Testis (tissue), 3 donors: ENCODE measurements around the gene GALNT9. TPM values are rescaled to one million over a fixed set of nuclear protein-coding genes. Genes with fewer than 3 reads are reported as not detected.

ENCODE experiments used
- DNase-seq: peaks from one replicate; pipeline ENCODE4 v3.0.0-alpha.2; 2019
- H3K27ac ChIP-seq, 2 donors: fragments of 200-600 bp; sonication (generic); one replicate each; pipeline ENCODE4 v1.5.1; 2019
- H3K27me3 ChIP-seq: fragments of 200-600 bp; sonication (generic); one replicate; pipeline ENCODE4 v1.5.1; 2019
- H3K36me3 ChIP-seq: fragments of 200-600 bp; sonication (generic); one replicate; pipeline ENCODE4 v1.5.1; 2017; ENCODE audit warnings: low read depth; ENCODE audit errors: missing control alignments
- H3K4me1 ChIP-seq: fragments of 200-600 bp; sonication (generic); one replicate; pipeline ENCODE4 v1.5.1; 2019
- H3K4me3 ChIP-seq, 2 donors: fragments of 200-600 bp; sonication (generic); one replicate each; pipeline ENCODE4 v1.5.1; 2017 to 2019
- H3K9me3 ChIP-seq: fragments of 200-600 bp; sonication (generic); one replicate; pipeline ENCODE4 v1.5.1; 2017
- CTCF ChIP-seq, 3 experiments: fragments of 450-650 bp in 2 of 3; fragments of 200-600 bp in 1 of 3; sonication (generic) in 1 of 3; IDR thresholded peaks; one replicate each; pipeline ENCODE4 v1.5.1; 2016 to 2019; ENCODE audit warnings: antibody characterized with exemption in 3 of 3, mild to moderate bottlenecking in 2 of 3, moderate library complexity in 1 of 3
- POLR2A ChIP-seq: fragments of 450-650 bp; IDR thresholded peaks from one replicate; pipeline ENCODE4 v1.6.1; 2017; ENCODE audit warnings: antibody characterized with exemption, mild to moderate bottlenecking, moderate library complexity
- WGBS, 2 donors: methylation state at CpG; one replicate each; pipeline ENCODE4 v1.1.5; 2018; 5-methylcytosine and 5-hydroxymethylcytosine counted together
- intact Hi-C: fragments of 100-400 bp; cut with DNase I; formaldehyde crosslinking; loops from one replicate; pipeline ENCODE4 v1.15.1; 2023; ENCODE audit warnings: low total_unique reads
- polyA plus RNA-seq: library from polyadenylated mRNA; stranded (reverse); fragments of 350-450 nt; fragmentation: Illumina TruSeq; extraction: RNeasy Lipid Tissue Mini Kit (QIAGEN cat#74804); gene quantifications from one replicate; pipeline ENCODE4 v1.2.3, GENCODE V29; 2014; ENCODE audit warnings: low read depth, low replicate concordance; ENCODE audit not compliant: insufficient read depth
- total RNA-seq, 2 donors: library from RNA; depleted of rRNA; stranded (reverse); fragments of >200 nt; gene quantifications; one replicate each; pipeline ENCODE4 v1.2.3, GENCODE V29; 2016

GALNT9 gene
- total and polyA plus RNA-seq, 3 donors from 2014 or later = 1.1 to 1.5 (median 1.3) TPM

GRCh38 chr12:132338311-132338710, 8.9 kb upstream of the GALNT9 start:
- no peak for TF ChIP-seq CTCF (IDR thresholded peaks at IDR 0.05)
- TF ChIP-seq POLR2A = no peak
- no peaks in the 10 kb centered on the region for H3K4me1 ChIP-seq
- H3K27ac ChIP-seq = no peak overlapping the region
- whole genome bisulfite sequencing, 2 donors = 85 to 88% methylated on average over 12 to 20 of the region's 20 CpGs
- H3K9me3 ChIP-seq = no peaks in the 10 kb centered on the region
- H3K4me3 ChIP-seq = no peak overlapping the region
- H3K36me3 ChIP-seq = no peaks in the 10 kb centered on the region
- no peaks in the 10 kb centered on the region for H3K27me3 ChIP-seq
- intact Hi-C loops = no loop called here
- DNase-seq = no peak

- no peak for DNase-seq
- no peaks in the 10 kb centered on the region for H3K4me1 ChIP-seq
- intact Hi-C loops = no loop called here
- H3K9me3 ChIP-seq = no peaks in the 10 kb centered on the region
- H3K27ac ChIP-seq = no peak overlapping the region
- no peak overlapping the region for H3K4me3 ChIP-seq
- WGBS, 2 donors = 92 to 93% methylated on average over 23 to 27 of the region's 27 CpGs
- H3K36me3 ChIP-seq = no peaks in the 10 kb centered on the region
- no peaks in the 10 kb centered on the region for H3K27me3 ChIP-seq
- TF ChIP-seq POLR2A (no peak), CTCF (IDR thresholded peaks at IDR 0.05) (no peak)
Measured at GRCh38 chr12:132337557-132337956, 8.2 kb upstream of the GALNT9 start.

GRCh38 chr12:132336451-132337413, 7.3 kb upstream of the GALNT9 start:
- Histone ChIP-seq H3K4me1 (no peaks in the 10 kb centered on the region), H3K27ac (no peak overlapping the region), H3K4me3 (no peak overlapping the region), H3K27me3 (no peaks in the 10 kb centered on the region), H3K9me3 (no peaks in the 10 kb centered on the region), H3K36me3 (no peaks in the 10 kb centered on the region)
- TF ChIP-seq CTCF (IDR thresholded peaks at IDR 0.05) = no peak
- no peak for TF ChIP-seq POLR2A
- intact Hi-C loops = no loop called here
- no peak for DNase-seq
- WGBS, 2 donors = 88 to 90% methylated on average over 28 to 41 of the region's 41 CpGs

GRCh38 chr12:132335179-132335756, 5.9 kb upstream of the GALNT9 start:
- intact Hi-C loops = no loop called here
- no peak for DNase-seq
- H3K36me3 ChIP-seq = no peaks in the 10 kb centered on the region
- no peaks in the 10 kb centered on the region for H3K27me3 ChIP-seq
- H3K9me3 ChIP-seq = no peaks in the 10 kb centered on the region
- TF ChIP-seq POLR2A = no peak
- TF ChIP-seq CTCF (IDR thresholded peaks at IDR 0.05) = no peak
- no peak overlapping the region for H3K4me3 ChIP-seq
- H3K4me1 ChIP-seq = no peaks in the 10 kb centered on the region
- WGBS, 2 donors = 82 to 83% methylated on average over 11 of the region's 11 CpGs
- no peak overlapping the region for H3K27ac ChIP-seq
